K562 (cell line): ENCODE measurements around the gene CUL3. TPM values are rescaled to one million over a fixed set of nuclear protein-coding genes. Genes with fewer than 3 reads are reported as not detected.

Source experiments
- ATAC-seq: fragments of 200-7000 bp; cut with Tn5 transposase; 3 replicates; pipeline ENCODE4 v1.9.1; 2020; ENCODE audit warnings: moderate library complexity
- BruUV-seq: library from RNA; stranded (reverse); fragments of 400-500 nt; replicated peaks from 2 replicates; lab custom pipeline; 2021; lab: Mats Ljungman, UMichigan
- CTCF ChIA-PET: fragments of 300-600 bp; formaldehyde crosslinking; extraction: SDS; loops from one replicate; lab custom pipeline; 2021; ENCODE audit warnings: low intra/inter-chr PET ratio; lab: Yijun Ruan, JAX
- POLR2A ChIA-PET: fragments of 300-600, 350-650 bp; sonication (Branson Sonifier 250); formaldehyde crosslinking; extraction: SDS; loops from one replicate; lab custom pipeline; 2021; ENCODE audit warnings: antibody characterized with exemption, inconsistent platforms; lab: Yijun Ruan, JAX
- DNase-seq, 4 experiments: peaks; one replicate each; pipeline versions ENCODE4 v3.0.0 to v3.0.0-alpha.2; 2011 to 2018; ENCODE audit warnings: low spot score in 3 of 4, mixed read lengths in 3 of 4; ENCODE audit errors: extremely low read depth in 1 of 4
- FAIRE-seq: peaks from 2 replicates; lab custom pipeline; 2011; peaks lifted over from hg19 to GRCh38; lab: Jason Lieb, UNC
- H2AFZ ChIP-seq: 2 replicates; pipeline ENCODE4 v1.6.0; 2011; ENCODE audit warnings: low read depth, low read length, control low read depth, inconsistent platforms
- H3K27ac ChIP-seq: fragments of 200-600 bp; 3 replicates; pipeline ENCODE4 v1.8.0; 2011; ENCODE audit warnings: low read depth, mild to moderate bottlenecking, control low read depth, inconsistent platforms, low read length, moderate library complexity, mixed read lengths; ENCODE audit errors: extremely low read depth
- H3K27me3 ChIP-seq, 2 experiments: fragments of 300-600 bp in 1 of 2; 2 replicates in 1 of 2; 3 replicates in 1 of 2; pipeline versions ENCODE4 v1.6.0 to v1.8.0; 2011; ENCODE audit warnings: inconsistent platforms in 2 of 2, low read length in 2 of 2, mild to moderate bottlenecking in 1 of 2, mixed read lengths in 1 of 2, moderate library complexity in 1 of 2; ENCODE audit not compliant: control insufficient read depth in 2 of 2, insufficient read depth in 2 of 2
- H3K36me3 ChIP-seq: fragments of 300-600 bp; 3 replicates; pipeline ENCODE4 v1.8.0; 2011; ENCODE audit warnings: mild to moderate bottlenecking, low read length, inconsistent platforms; ENCODE audit not compliant: control insufficient read depth, insufficient read depth
- H3K4me1 ChIP-seq, 2 experiments: fragments of 200-600 bp in 1 of 2; replicated peaks in 1 of 2; 2 replicates in 1 of 2; 3 replicates in 1 of 2; pipeline versions ENCODE4 v1.5.1 to v1.8.0; 2011; ENCODE audit warnings: inconsistent platforms in 2 of 2, low read length in 2 of 2, mild to moderate bottlenecking in 1 of 2, mixed read lengths in 1 of 2, moderate library complexity in 1 of 2; ENCODE audit not compliant: control insufficient read depth in 2 of 2, insufficient read depth in 2 of 2
- H3K4me2 ChIP-seq: 2 replicates; pipeline ENCODE4 v1.6.1; 2011; ENCODE audit warnings: low read length, control low read depth, inconsistent platforms, mixed read lengths; ENCODE audit not compliant: insufficient read depth
- H3K4me3 ChIP-seq: fragments of 200-600 bp; sonication (generic), shearing (Covaris generic); 2 replicates; pipeline ENCODE4 v1.5.1; 2016; ENCODE audit warnings: control low read depth, inconsistent platforms
- H3K79me2 ChIP-seq: fragments of 200-600 bp; 3 replicates; pipeline ENCODE4 v1.8.0; 2011; ENCODE audit warnings: low read length, inconsistent platforms; ENCODE audit not compliant: control insufficient read depth, insufficient read depth
- H3K9ac ChIP-seq, 2 experiments: 2 replicates each; pipeline versions ENCODE4 v1.6.0 to v1.6.1; 2011; ENCODE audit warnings: low read depth in 2 of 2, low read length in 2 of 2, control low read depth in 1 of 2, inconsistent platforms in 1 of 2, mild to moderate bottlenecking in 1 of 2, mixed read lengths in 1 of 2; ENCODE audit not compliant: insufficient read depth in 1 of 2
- H3K9me1 ChIP-seq: one replicate; pipeline ENCODE4 v1.6.0; 2011; ENCODE audit warnings: inconsistent platforms, mild to moderate bottlenecking, low read length, moderate library complexity; ENCODE audit not compliant: control insufficient read depth, insufficient read depth
- H3K9me3 ChIP-seq: replicated peaks from 2 replicates; pipeline ENCODE4 v1.5.1; 2011; ENCODE audit warnings: low read depth, low read length, inconsistent platforms; ENCODE audit not compliant: control insufficient read depth, insufficient read depth
- H4K20me1 ChIP-seq: replicated peaks from 2 replicates; pipeline ENCODE4 v1.6.1; 2011; ENCODE audit warnings: low read length, inconsistent platforms, mixed read lengths; ENCODE audit not compliant: control insufficient read depth, insufficient read depth
- C11orf30 ChIP-seq: fragments of 450-650 bp; IDR thresholded peaks from 2 replicates; pipeline ENCODE4 v1.6.1; 2016; ENCODE audit warnings: low read depth, mild to moderate bottlenecking
- CLOCK ChIP-seq: fragments of 250-450 bp; sonication (Bioruptor Pico); IDR thresholded peaks from 2 replicates; pipeline ENCODE4 v1.4.0; 2020; ENCODE audit warnings: mild to moderate bottlenecking, moderate library complexity, borderline replicate concordance
- LEF1 ChIP-seq: fragments of 450-650 bp; IDR thresholded peaks from 2 replicates; pipeline ENCODE4 v1.6.1; 2016; ENCODE audit warnings: mild to moderate bottlenecking
- MAFG ChIP-seq: fragments of 450-650 bp; conservative IDR thresholded peaks from 2 replicates; pipeline ENCODE4 v1.6.1; 2016; ENCODE audit warnings: missing genetic modification characterization, missing compliant biosample characterization
- POLR2H ChIP-seq: IDR thresholded peaks from 2 replicates; pipeline ENCODE4 v1.6.1; 2016; ENCODE audit warnings: missing genetic modification characterization, low read depth, mild to moderate bottlenecking, control low read depth, missing compliant biosample characterization, moderate library complexity
- TEAD1 ChIP-seq, 2 experiments: fragments of 450-650 bp in 1 of 2; sonication (generic) in 1 of 2; formaldehyde crosslinking; IDR thresholded peaks; 2 replicates each; pipeline versions ENCODE4 v1.4.0 to v1.8.0; 2020 to 2022; ENCODE audit warnings: mild to moderate bottlenecking in 2 of 2, missing genetic modification reagents in 1 of 2
- ZNF316 ChIP-seq: fragments of 450-650 bp; IDR thresholded peaks from 2 replicates; pipeline ENCODE4 v1.6.1; 2016
- WGBS: fragments of 100-300 bp; shearing (Covaris generic); methylation state at CpG from one replicate; pipeline ENCODE4 v1.1.6; 2016; ENCODE audit warnings: low coverage, mixed read lengths; ENCODE audit not compliant: insufficient coverage; ENCODE audit errors: missing lambda C conversion rate; 5-methylcytosine and 5-hydroxymethylcytosine counted together
- in situ Hi-C: fragments of 300-500 bp; cut with MboI; formaldehyde crosslinking; loops from 4 replicates; pipeline ENCODE4 v1.15.0; 2018; ENCODE audit warnings: inconsistent platforms, mixed read lengths
- intact Hi-C: fragments of 100-400 bp; cut with micrococcal nuclease; formaldehyde crosslinking; loops from 2 replicates; pipeline ENCODE4 v1.14.2; 2022
- polyA plus RNA-seq, 8 experiments: library from polyadenylated mRNA; depleted of rRNA in 4 of 8; stranded (reverse) in 5 of 8; unstranded in 3 of 8; fragments of >200 nt; fragmentation: Nextera tagmentation in 2 of 8; fragmentation: Illumina TruSeq in 1 of 8; extraction: Ambion mirVana in 2 of 8; extraction: Trizol in 1 of 8; gene quantifications; 2 replicates each; pipeline versions ENCODE4 v1.2.1 to v1.2.3, GENCODE V29; 2011 to 2014; ENCODE audit warnings: inconsistent platforms in 1 of 8, missing spikeins in 1 of 8
- total RNA-seq, 7 experiments: library from RNA; depleted of rRNA in 6 of 7; stranded (reverse); fragments of >200 nt in 6 of 7; fragmentation: Illumina TruSeq in 2 of 7; extraction: Trizol in 2 of 7; gene quantifications; 2 replicates each; pipeline versions ENCODE4 v1.2.1 to v1.2.3, GENCODE V29; 2011 to 2021; ENCODE audit warnings: low replicate concordance in 1 of 7
- TF ChIP-seq, protein P1 (sequence below): sonication (generic); IDR thresholded peaks from 2 replicates; pipeline ENCODE4 v1.6.1; 2016

CUL3 gene
- total and polyA plus RNA-seq, 9 of the 15 experiments (the other 6 are each of a cell fraction or from before 2014, with no cell fraction given), result 31.5 to 71.9 (median 56.4) TPM

- no peaks in the 10 kb centered on the region for H3K27me3 ChIP-seq
- no peak for DNase-seq
- ATAC-seq, result no peak
- H3K9ac ChIP-seq, result no peak overlapping the region
- FAIRE-seq, result no peak
- ChIA-PET CTCF (no interaction called here), POLR2A (interaction anchor here (0.6 to 1.3 kb wide), 3 partner anchors 8 to 676 kb away, joined by 3 read pairs; no protein-coding TSS in a partner anchor)
- peaks cover 10% of the 10 kb centered on the region; the same call in 1 of the 2 replicates for H4K20me1 ChIP-seq
- no peak overlapping the region for H3K27ac ChIP-seq
- no peak overlapping the region for H3K4me3 ChIP-seq
- H2AFZ ChIP-seq, result no peak overlapping the region
- no TSS peak for BruUV-seq
- intact Hi-C loops, result no loop called here
- H3K79me2 ChIP-seq, result peaks cover 100% of the 10 kb centered on the region
- H3K4me2 ChIP-seq, result no peak overlapping the region
- in situ Hi-C loops, result no loop called here
- no peaks in the 10 kb centered on the region for H3K9me3 ChIP-seq
- WGBS, result 62% methylated on average over 5 of the region's 5 CpGs
- no peaks in the 10 kb centered on the region for H3K9me1 ChIP-seq
- peaks cover 0 to 9% of the 10 kb centered on the region in 2 experiments; a peak in 3 of 5 replicates for H3K4me1 ChIP-seq
- peaks cover 4% of the 10 kb centered on the region; the same call in 1 of the 3 replicates for H3K36me3 ChIP-seq
- no peak for TF ChIP-seq LEF1
- TF ChIP-seq C11orf30, result peak; percentile 65
- TF ChIP-seq CLOCK, result no peak
- no peak for TF ChIP-seq POLR2H (tag)
- TF ChIP-seq, protein P1, sequence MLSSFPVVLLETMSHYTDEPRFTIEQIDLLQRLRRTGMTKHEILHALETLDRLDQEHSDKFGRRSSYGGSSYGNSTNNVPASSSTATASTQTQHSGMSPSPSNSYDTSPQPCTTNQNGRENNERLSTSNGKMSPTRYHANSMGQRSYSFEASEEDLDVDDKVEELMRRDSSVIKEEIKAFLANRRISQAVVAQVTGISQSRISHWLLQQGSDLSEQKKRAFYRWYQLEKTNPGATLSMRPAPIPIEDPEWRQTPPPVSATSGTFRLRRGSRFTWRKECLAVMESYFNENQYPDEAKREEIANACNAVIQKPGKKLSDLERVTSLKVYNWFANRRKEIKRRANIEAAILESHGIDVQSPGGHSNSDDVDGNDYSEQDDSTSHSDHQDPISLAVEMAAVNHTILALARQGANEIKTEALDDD, result peak; percentile 74
- peak; percentile 81 for TF ChIP-seq ZNF316
- TF ChIP-seq TEAD1 (CRISPR knock-in tag; IDR thresholded peaks at IDR 0.05), result no peak
- peak; percentile 50; the same call in 1 of the 2 replicates for TF ChIP-seq MAFG (tag)
- TF ChIP-seq, all 486 proteins: peak for 4
Observed at GRCh38 chr2:224576088-224576715, 9.0 kb downstream of the CUL3 start.
